K562 (cell line): ENCODE data around the gene UFL1. TPM values are rescaled to one million over a fixed set of nuclear protein-coding genes. Genes with fewer than 3 reads are reported as not detected.

Experiments used
- ATAC-seq: fragments of 200-7000 bp; cut with Tn5 transposase; 3 replicates; pipeline ENCODE4 v1.9.1; 2020; ENCODE audit warnings: moderate library complexity
- Bru-seq: library from RNA; stranded (reverse); fragments of 400-500 nt; gene quantifications from one replicate; lab custom pipeline; 2021; lab: Mats Ljungman, UMichigan
- BruChase-seq, 2 experiments: library from RNA; stranded (reverse); fragments of 400-500 nt; gene quantifications; one replicate each; lab custom pipeline; 2021; lab: Mats Ljungman, UMichigan
- BruUV-seq: library from RNA; stranded (reverse); fragments of 400-500 nt; replicated peaks from 2 replicates; lab custom pipeline; 2021; lab: Mats Ljungman, UMichigan
- CTCF ChIA-PET: fragments of 300-600 bp; formaldehyde crosslinking; extraction: SDS; loops from one replicate; lab custom pipeline; 2021; ENCODE audit warnings: low intra/inter-chr PET ratio; lab: Yijun Ruan, JAX
- POLR2A ChIA-PET: fragments of 300-600, 350-650 bp; sonication (Branson Sonifier 250); formaldehyde crosslinking; extraction: SDS; loops from one replicate; lab custom pipeline; 2021; ENCODE audit warnings: antibody characterized with exemption, inconsistent platforms; lab: Yijun Ruan, JAX
- DNase-seq, 4 experiments: peaks; one replicate each; pipeline versions ENCODE4 v3.0.0 to v3.0.0-alpha.2; 2011 to 2018; ENCODE audit warnings: low spot score in 3 of 4, mixed read lengths in 3 of 4; ENCODE audit errors: extremely low read depth in 1 of 4
- FAIRE-seq: peaks from 2 replicates; lab custom pipeline; 2011; peaks lifted over from hg19 to GRCh38; lab: Jason Lieb, UNC
- H2AFZ ChIP-seq: 2 replicates; pipeline ENCODE4 v1.6.0; 2011; ENCODE audit warnings: low read depth, low read length, control low read depth, inconsistent platforms
- H3K27ac ChIP-seq: fragments of 200-600 bp; 3 replicates; pipeline ENCODE4 v1.8.0; 2011; ENCODE audit warnings: low read depth, mild to moderate bottlenecking, control low read depth, inconsistent platforms, low read length, moderate library complexity, mixed read lengths; ENCODE audit errors: extremely low read depth
- H3K27me3 ChIP-seq, 2 experiments: fragments of 300-600 bp in 1 of 2; 2 replicates in 1 of 2; 3 replicates in 1 of 2; pipeline versions ENCODE4 v1.6.0 to v1.8.0; 2011; ENCODE audit warnings: inconsistent platforms in 2 of 2, low read length in 2 of 2, mild to moderate bottlenecking in 1 of 2, mixed read lengths in 1 of 2, moderate library complexity in 1 of 2; ENCODE audit not compliant: control insufficient read depth in 2 of 2, insufficient read depth in 2 of 2
- H3K36me3 ChIP-seq: fragments of 300-600 bp; 3 replicates; pipeline ENCODE4 v1.8.0; 2011; ENCODE audit warnings: mild to moderate bottlenecking, low read length, inconsistent platforms; ENCODE audit not compliant: control insufficient read depth, insufficient read depth
- H3K4me1 ChIP-seq, 2 experiments: fragments of 200-600 bp in 1 of 2; replicated peaks in 1 of 2; 2 replicates in 1 of 2; 3 replicates in 1 of 2; pipeline versions ENCODE4 v1.5.1 to v1.8.0; 2011; ENCODE audit warnings: inconsistent platforms in 2 of 2, low read length in 2 of 2, mild to moderate bottlenecking in 1 of 2, mixed read lengths in 1 of 2, moderate library complexity in 1 of 2; ENCODE audit not compliant: control insufficient read depth in 2 of 2, insufficient read depth in 2 of 2
- H3K4me2 ChIP-seq: 2 replicates; pipeline ENCODE4 v1.6.1; 2011; ENCODE audit warnings: low read length, control low read depth, inconsistent platforms, mixed read lengths; ENCODE audit not compliant: insufficient read depth
- H3K4me3 ChIP-seq: fragments of 200-600 bp; sonication (generic), shearing (Covaris generic); 2 replicates; pipeline ENCODE4 v1.5.1; 2016; ENCODE audit warnings: control low read depth, inconsistent platforms
- H3K79me2 ChIP-seq: fragments of 200-600 bp; 3 replicates; pipeline ENCODE4 v1.8.0; 2011; ENCODE audit warnings: low read length, inconsistent platforms; ENCODE audit not compliant: control insufficient read depth, insufficient read depth
- H3K9ac ChIP-seq, 2 experiments: 2 replicates each; pipeline versions ENCODE4 v1.6.0 to v1.6.1; 2011; ENCODE audit warnings: low read depth in 2 of 2, low read length in 2 of 2, control low read depth in 1 of 2, inconsistent platforms in 1 of 2, mild to moderate bottlenecking in 1 of 2, mixed read lengths in 1 of 2; ENCODE audit not compliant: insufficient read depth in 1 of 2
- H3K9me1 ChIP-seq: one replicate; pipeline ENCODE4 v1.6.0; 2011; ENCODE audit warnings: inconsistent platforms, mild to moderate bottlenecking, low read length, moderate library complexity; ENCODE audit not compliant: control insufficient read depth, insufficient read depth
- H3K9me3 ChIP-seq: replicated peaks from 2 replicates; pipeline ENCODE4 v1.5.1; 2011; ENCODE audit warnings: low read depth, low read length, inconsistent platforms; ENCODE audit not compliant: control insufficient read depth, insufficient read depth
- H4K20me1 ChIP-seq: replicated peaks from 2 replicates; pipeline ENCODE4 v1.6.1; 2011; ENCODE audit warnings: low read length, inconsistent platforms, mixed read lengths; ENCODE audit not compliant: control insufficient read depth, insufficient read depth
- CHD1 ChIP-seq: fragments of 200-600 bp; sonication (generic); IDR thresholded peaks from one replicate; pipeline ENCODE4 v1.6.1; 2012; ENCODE audit warnings: mild to moderate bottlenecking, moderate library complexity, low read length, inconsistent platforms
- CTBP1 ChIP-seq: fragments of 450-650 bp; IDR thresholded peaks from 2 replicates; pipeline ENCODE4 v1.6.1; 2016; ENCODE audit warnings: borderline replicate concordance
- ELF2 ChIP-seq: fragments of 250-450 bp; sonication (Bioruptor Pico); IDR thresholded peaks from 2 replicates; pipeline ENCODE4 v1.5.0; 2021; ENCODE audit warnings: mild to moderate bottlenecking
- JUN ChIP-seq, 2 experiments: sonication (generic) in 1 of 2; formaldehyde crosslinking in 1 of 2; IDR thresholded peaks; 2 replicates each; pipeline versions ENCODE4 v1.6.1 to v1.8.0; 2012 to 2022; ENCODE audit warnings: borderline replicate concordance in 2 of 2, mild to moderate bottlenecking in 2 of 2, improper control_type of control experiment in 1 of 2, low read depth in 1 of 2, low read length in 1 of 2, missing genetic modification reagents in 1 of 2
- MYNN ChIP-seq, 2 experiments: sonication (generic); formaldehyde crosslinking in 1 of 2; IDR thresholded peaks; 2 replicates each; pipeline versions ENCODE4 v1.5.0 to v1.6.1; 2016 to 2020; ENCODE audit warnings: antibody characterized with exemption in 1 of 2, missing genetic modification reagents in 1 of 2
- PTRF ChIP-seq: fragments of 450-650 bp; IDR thresholded peaks from 2 replicates; pipeline ENCODE4 v1.6.1; 2016; ENCODE audit warnings: mild to moderate bottlenecking, missing genetic modification characterization, missing compliant biosample characterization
- ZFX ChIP-seq: sonication (generic); formaldehyde crosslinking; IDR thresholded peaks from 2 replicates; pipeline ENCODE4 v1.8.0; 2022; ENCODE audit warnings: mild to moderate bottlenecking, missing genetic modification reagents, moderate library complexity
- WGBS: fragments of 100-300 bp; shearing (Covaris generic); methylation state at CpG from one replicate; pipeline ENCODE4 v1.1.6; 2016; ENCODE audit warnings: low coverage, mixed read lengths; ENCODE audit not compliant: insufficient coverage; ENCODE audit errors: missing lambda C conversion rate; 5-methylcytosine and 5-hydroxymethylcytosine counted together
- in situ Hi-C: fragments of 300-500 bp; cut with MboI; formaldehyde crosslinking; loops from 4 replicates; pipeline ENCODE4 v1.15.0; 2018; ENCODE audit warnings: inconsistent platforms, mixed read lengths
- intact Hi-C: fragments of 100-400 bp; cut with micrococcal nuclease; formaldehyde crosslinking; loops from 2 replicates; pipeline ENCODE4 v1.14.2; 2022
- long read RNA-seq, 3 experiments: library from polyadenylated mRNA in 2 of 3; library from RNA in 1 of 3; unstranded in 2 of 3; stranded (forward) in 1 of 3; transcript quantifications; one replicate each; pipeline ENCODE4 v2.0.0, GENCODE V29; 2019 to 2022
- polyA minus RNA-seq, 3 experiments: library from RNA; depleted of rRNA, polyadenylated mRNA; stranded (reverse); fragments of >200 nt; gene quantifications; 2 replicates each; pipeline ENCODE4 v1.2.3, GENCODE V29; 2011
- polyA plus RNA-seq, 8 experiments: library from polyadenylated mRNA; depleted of rRNA in 4 of 8; stranded (reverse) in 5 of 8; unstranded in 3 of 8; fragments of >200 nt; fragmentation: Nextera tagmentation in 2 of 8; fragmentation: Illumina TruSeq in 1 of 8; extraction: Ambion mirVana in 2 of 8; extraction: Trizol in 1 of 8; gene quantifications; 2 replicates each; pipeline versions ENCODE4 v1.2.1 to v1.2.3, GENCODE V29; 2011 to 2014; ENCODE audit warnings: inconsistent platforms in 1 of 8, missing spikeins in 1 of 8
- total RNA-seq, 7 experiments: library from RNA; depleted of rRNA in 6 of 7; stranded (reverse); fragments of >200 nt in 6 of 7; fragmentation: Illumina TruSeq in 2 of 7; extraction: Trizol in 2 of 7; gene quantifications; 2 replicates each; pipeline versions ENCODE4 v1.2.1 to v1.2.3, GENCODE V29; 2011 to 2021; ENCODE audit warnings: low replicate concordance in 1 of 7
- TF ChIP-seq, protein P1 (sequence below): fragments of 450-650 bp; conservative IDR thresholded peaks from 2 replicates; pipeline ENCODE4 v1.6.1; 2016; ENCODE audit warnings: missing genetic modification characterization, low read depth, mild to moderate bottlenecking, missing compliant biosample characterization, moderate library complexity
- TF ChIP-seq, protein P2 (sequence below): sonication (generic); formaldehyde crosslinking; IDR thresholded peaks from 2 replicates; pipeline ENCODE4 v1.8.0; 2023; ENCODE audit warnings: mild to moderate bottlenecking, missing genetic modification reagents

The UFL1 gene
- total RNA-seq (2011; cell fraction: chromatin; rRNA removed; ENCODE audit: low replicate concordance): 7.8 and 28.7 TPM in 2 replicates
- 5.3 and 7.9 TPM in 2 replicates for total RNA-seq (2011; cell fraction: nucleolus; rRNA removed)
- 12.2 and 17.6 TPM in 2 replicates for total RNA-seq (2011; cell fraction: nucleoplasm; rRNA removed)
- 10.9 TPM in 2 replicates for total RNA-seq (2014; rRNA removed)
- total RNA-seq (2014; rRNA removed; fragmentation: Illumina TruSeq; extraction: Trizol): 18.9 and 22.9 TPM in 2 replicates
- 16.4 and 18.3 TPM in 2 replicates for total RNA-seq (2015; rRNA removed; fragmentation: Illumina TruSeq; extraction: Trizol)
- 15.8 and 16.2 TPM in 2 replicates for total RNA-seq (2021)
- polyA plus RNA-seq (2011; rRNA removed): 18.1 and 18.9 TPM in 2 replicates
- 1.7 and 5.8 TPM in 2 replicates for polyA plus RNA-seq (2011; cell fraction: cytosol; rRNA removed)
- polyA plus RNA-seq (2011; cell fraction: nucleus; rRNA removed): 13.4 and 26.5 TPM in 2 replicates
- 12.1 and 18.9 TPM in 2 replicates for polyA plus RNA-seq (2012)
- 18.8 and 20.8 TPM in 2 replicates for polyA plus RNA-seq (2014; fragmentation: Illumina TruSeq; extraction: Trizol)
- polyA plus RNA-seq (2014; fragmentation: Nextera tagmentation; extraction: Ambion mirVana): 10 to 100 TPM; 21.3 to 23.1 TPM
- polyA plus RNA-seq (2014; rRNA removed): 12.5 and 12.6 TPM in 2 replicates
- 14.2 and 20.2 TPM in 2 replicates for polyA minus RNA-seq (2011; rRNA and poly(A)+ RNA removed)
- polyA minus RNA-seq (2011; cell fraction: cytosol; rRNA and poly(A)+ RNA removed): 7.1 and 9.8 TPM in 2 replicates
- 8.9 and 20.4 TPM in 2 replicates for polyA minus RNA-seq (2011; cell fraction: nucleus; rRNA and poly(A)+ RNA removed)
- percentile 81 among the genes with signal in this experiment for Bru-seq, nascent RNA
- percentile 87 among the genes with signal in this experiment for BruChase-seq, experiment 1, labeled RNA remaining after a 2-hour chase
- BruChase-seq, experiment 2, labeled RNA remaining after a 6-hour chase: percentile 88 among the genes with signal in this experiment
- long read RNA-seq, experiment 1, full-length matches to known transcripts: 6 of 35 reads
- long read RNA-seq, experiment 1, partial matches to known transcripts: 23 of 35 reads
- long read RNA-seq, experiment 1, other reads (novel, unspliced or antisense): 6 of 35 reads
- long read RNA-seq, experiment 2, partial matches to known transcripts: 0 of 14 reads
- long read RNA-seq, experiment 2, other reads (novel, unspliced or antisense): 14 of 14 reads
- long read RNA-seq, experiment 3, partial matches to known transcripts: 21 of 26 reads
- long read RNA-seq, experiment 3, other reads (novel, unspliced or antisense): 5 of 26 reads

DNA sequence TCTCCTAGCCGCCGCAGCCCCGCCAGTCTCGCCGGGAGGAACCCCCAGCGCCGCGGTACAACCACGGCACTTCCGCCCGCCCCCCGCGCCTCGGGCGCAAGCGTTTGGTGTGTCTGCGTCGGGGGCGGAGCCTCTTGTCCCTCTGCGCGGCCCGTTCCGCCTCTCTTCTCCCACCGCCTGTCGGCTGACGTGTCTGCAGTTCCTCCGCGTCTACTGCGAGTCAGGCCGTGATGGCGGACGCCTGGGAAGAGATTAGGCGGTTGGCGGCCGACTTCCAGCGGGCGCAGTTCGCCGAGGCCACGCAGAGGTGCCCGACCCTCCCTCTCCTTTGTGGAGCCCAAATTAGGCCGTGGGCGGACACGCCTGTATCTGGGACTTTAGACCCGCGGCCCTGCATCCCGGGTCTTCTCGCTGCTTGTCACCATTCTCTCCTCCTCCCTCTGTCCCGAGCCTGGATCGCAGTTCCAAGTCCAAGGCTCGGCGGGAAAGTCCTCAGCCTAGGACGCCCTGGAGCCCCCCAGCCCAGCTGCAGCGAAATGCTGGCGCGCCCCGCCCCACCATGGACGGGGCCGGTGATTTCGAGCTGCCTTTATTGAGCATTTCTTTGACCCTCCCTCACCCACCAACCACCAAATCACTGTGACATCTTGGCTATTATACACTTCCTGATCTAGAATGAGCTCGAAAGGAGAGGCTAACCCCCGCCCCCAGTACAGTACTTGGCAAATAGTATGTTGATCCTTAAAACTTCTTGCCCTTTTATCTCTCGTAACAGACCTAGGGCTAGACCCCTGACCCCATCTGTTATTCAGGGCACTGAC lies at the start of gene UFL1:
Gene UFL1, plus strand, starts transcription at position 163 of the 821 bp plus-strand sequence. Its CDS starts 68 bp downstream, at position 231.
- Histone ChIP-seq H3K4me3 (peak within 1 kb of the TSS; percentile 87), H3K9ac (peak within 1 kb of the TSS; percentile 91 to 92), H3K4me1 (peaks cover 2 to 3% of the 10 kb centered on the region in 2 experiments; a peak in 3 of 5 replicates), H3K27ac (peak within 1 kb of the TSS; percentile 97), H3K4me2 (peak within 1 kb of the TSS; percentile 90), H3K9me3 (no peaks in the 10 kb centered on the region), H3K27me3 (no peaks in the 10 kb centered on the region), H3K79me2 (peaks cover 40% of the 10 kb centered on the region), H2AFZ (peak within 1 kb of the TSS; percentile 92), H4K20me1 (no peaks in the 10 kb centered on the region), H3K36me3 (peaks cover 21% of the 10 kb centered on the region; the same call in 2 of the 3 replicates), H3K9me1 (no peaks in the 10 kb centered on the region)
- WGBS: under 1% methylated on average over 44 of the region's 63 CpGs
- in situ Hi-C loops (no loop called here), intact Hi-C loops (loop anchor here (5.0 to 10.0 kb wide), 3 partner anchors 375 to 1005 kb away; partner anchors contain the start of genes KLHL32 and NDUFAF4)
- ATAC-seq: peak; percentile 95
- peak; percentile 54 for FAIRE-seq
- peak; percentile 78 to 96 (median 82) for DNase-seq
- no TSS peak for BruUV-seq
- POLR2A ChIA-PET: interaction anchor here (0.6 to 1.5 kb wide), 5 partner anchors 9 to 1329 kb away, joined by 3 to 7 read pairs (median 4); no protein-coding TSS in a partner anchor
- CTCF ChIA-PET: no interaction called here
- TF ChIP-seq CTBP1 (peak; percentile 70), ELF2 (CRISPR knock-in tag) (peak; percentile 65; the same call in 1 of the 2 replicates), ZFX (peak; percentile 99), CHD1 (peak; percentile 70), PTRF (tag) (no peak), JUN (IDR thresholded peaks at IDR 0.05; ENCODE audit: borderline replicate concordance, low read depth, low read length) (0 out of 2 replicates have a peak, but pooled peaks have one; percentile 10), JUN (CRISPR knock-in tag; IDR thresholded peaks at IDR 0.05; ENCODE audit: borderline replicate concordance) (peak; percentile 7; the same call in 1 of the 2 replicates), MYNN (IDR thresholded peaks at IDR 0.05) (peak; percentile 36; the same call in 1 of the 2 replicates), MYNN (CRISPR knock-in tag; IDR thresholded peaks at IDR 0.05) (no peak)
- TF ChIP-seq, protein P1, sequence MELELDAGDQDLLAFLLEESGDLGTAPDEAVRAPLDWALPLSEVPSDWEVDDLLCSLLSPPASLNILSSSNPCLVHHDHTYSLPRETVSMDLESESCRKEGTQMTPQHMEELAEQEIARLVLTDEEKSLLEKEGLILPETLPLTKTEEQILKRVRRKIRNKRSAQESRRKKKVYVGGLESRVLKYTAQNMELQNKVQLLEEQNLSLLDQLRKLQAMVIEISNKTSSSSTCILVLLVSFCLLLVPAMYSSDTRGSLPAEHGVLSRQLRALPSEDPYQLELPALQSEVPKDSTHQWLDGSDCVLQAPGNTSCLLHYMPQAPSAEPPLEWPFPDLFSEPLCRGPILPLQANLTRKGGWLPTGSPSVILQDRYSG (tag): 0 out of 2 replicates have a peak, but pooled peaks have one; percentile 15
- TF ChIP-seq, protein P2, sequence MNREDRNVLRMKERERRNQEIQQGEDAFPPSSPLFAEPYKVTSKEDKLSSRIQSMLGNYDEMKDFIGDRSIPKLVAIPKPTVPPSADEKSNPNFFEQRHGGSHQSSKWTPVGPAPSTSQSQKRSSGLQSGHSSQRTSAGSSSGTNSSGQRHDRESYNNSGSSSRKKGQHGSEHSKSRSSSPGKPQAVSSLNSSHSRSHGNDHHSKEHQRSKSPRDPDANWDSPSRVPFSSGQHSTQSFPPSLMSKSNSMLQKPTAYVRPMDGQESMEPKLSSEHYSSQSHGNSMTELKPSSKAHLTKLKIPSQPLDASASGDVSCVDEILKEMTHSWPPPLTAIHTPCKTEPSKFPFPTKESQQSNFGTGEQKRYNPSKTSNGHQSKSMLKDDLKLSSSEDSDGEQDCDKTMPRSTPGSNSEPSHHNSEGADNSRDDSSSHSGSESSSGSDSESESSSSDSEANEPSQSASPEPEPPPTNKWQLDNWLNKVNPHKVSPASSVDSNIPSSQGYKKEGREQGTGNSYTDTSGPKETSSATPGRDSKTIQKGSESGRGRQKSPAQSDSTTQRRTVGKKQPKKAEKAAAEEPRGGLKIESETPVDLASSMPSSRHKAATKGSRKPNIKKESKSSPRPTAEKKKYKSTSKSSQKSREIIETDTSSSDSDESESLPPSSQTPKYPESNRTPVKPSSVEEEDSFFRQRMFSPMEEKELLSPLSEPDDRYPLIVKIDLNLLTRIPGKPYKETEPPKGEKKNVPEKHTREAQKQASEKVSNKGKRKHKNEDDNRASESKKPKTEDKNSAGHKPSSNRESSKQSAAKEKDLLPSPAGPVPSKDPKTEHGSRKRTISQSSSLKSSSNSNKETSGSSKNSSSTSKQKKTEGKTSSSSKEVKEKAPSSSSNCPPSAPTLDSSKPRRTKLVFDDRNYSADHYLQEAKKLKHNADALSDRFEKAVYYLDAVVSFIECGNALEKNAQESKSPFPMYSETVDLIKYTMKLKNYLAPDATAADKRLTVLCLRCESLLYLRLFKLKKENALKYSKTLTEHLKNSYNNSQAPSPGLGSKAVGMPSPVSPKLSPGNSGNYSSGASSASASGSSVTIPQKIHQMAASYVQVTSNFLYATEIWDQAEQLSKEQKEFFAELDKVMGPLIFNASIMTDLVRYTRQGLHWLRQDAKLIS (CRISPR knock-in tag): 0 out of 2 replicates have a peak, but pooled peaks have one; percentile 46
